Activated naive CD4-positive, alpha-beta T cell treated with Interleukin-2 at 50 U/mL for 16 hours (primary cell): Measurements from ENCODE around the gene KLB.
"Not testable (repeated sequence)": the region's sequence is repeated elsewhere in the genome, so short reads cannot be mapped to it uniquely, and the experiment has no call there.

Experiments used
- DNase-seq: peaks from one replicate; pipeline ENCODE4 v3.0.0-alpha.2; 2020

Gene KLB

DNA sequence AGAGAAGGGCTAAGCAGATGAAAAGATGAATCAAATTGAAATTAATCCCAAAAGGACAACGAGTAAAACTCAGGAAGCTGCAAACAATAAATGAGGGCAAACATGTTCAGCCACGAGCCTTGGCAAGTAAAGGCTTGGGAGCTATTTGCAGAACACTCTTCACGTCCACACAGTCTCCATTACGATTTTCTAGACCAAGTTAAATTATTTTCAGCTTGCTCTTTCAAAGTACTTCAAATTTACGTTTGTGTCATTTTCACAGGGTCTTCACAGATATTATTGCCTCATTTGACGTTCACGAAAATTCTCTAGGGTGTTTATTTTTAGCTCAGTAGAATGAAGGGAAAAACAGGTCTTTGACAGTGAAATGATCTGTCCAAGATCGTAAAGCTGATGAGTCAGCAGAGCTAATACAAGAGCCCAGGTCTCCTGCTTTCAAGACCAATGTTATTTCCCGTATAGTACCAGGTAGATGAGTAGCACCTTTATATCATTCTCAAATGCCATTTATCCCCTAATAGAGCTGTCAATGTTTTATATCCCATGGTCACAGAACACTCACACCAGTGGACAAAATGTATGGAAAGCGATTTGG, 20.9 kb downstream of the KLB start:
- no peak for DNase-seq

DNA sequence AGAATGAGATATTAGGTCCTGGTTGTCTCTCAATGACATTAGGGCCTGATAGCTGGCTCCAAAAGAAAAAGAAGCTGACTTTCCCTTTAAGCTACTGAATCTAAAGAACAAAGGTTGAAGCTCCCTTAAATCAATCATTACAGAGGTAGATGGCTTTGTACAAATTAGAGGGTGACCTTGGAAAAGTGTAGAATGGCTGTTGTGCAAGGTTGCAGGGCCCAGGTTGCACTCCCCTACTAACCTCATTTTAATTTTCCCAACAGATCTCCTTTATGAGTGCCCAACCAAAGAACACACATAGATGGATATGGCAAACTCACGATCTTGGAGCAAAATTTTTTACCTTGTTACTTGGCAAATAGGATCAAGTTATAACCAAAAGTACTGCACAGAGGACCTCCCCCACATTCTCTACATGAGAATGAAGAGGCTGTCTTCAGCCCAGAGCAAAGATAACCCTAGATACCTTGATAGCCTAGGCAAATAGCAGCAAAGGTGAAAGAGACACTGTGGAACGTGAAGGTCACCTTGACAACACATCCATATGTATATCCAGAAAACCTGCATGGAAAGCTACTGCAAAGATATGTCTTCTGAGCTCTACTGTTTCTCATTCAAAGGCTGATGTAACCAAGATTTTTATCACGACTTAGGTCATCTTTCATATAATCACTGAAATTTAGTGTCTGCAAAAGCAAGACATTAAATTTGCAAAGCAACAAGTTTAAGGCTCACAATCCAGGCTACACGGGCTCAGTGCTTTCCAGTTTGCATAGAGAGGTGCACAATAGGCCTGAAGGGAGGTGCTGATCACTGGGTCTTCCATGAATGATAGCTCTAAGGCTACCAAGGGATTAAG, 23.0 kb downstream of the KLB start:
- no peak for DNase-seq

DNA sequence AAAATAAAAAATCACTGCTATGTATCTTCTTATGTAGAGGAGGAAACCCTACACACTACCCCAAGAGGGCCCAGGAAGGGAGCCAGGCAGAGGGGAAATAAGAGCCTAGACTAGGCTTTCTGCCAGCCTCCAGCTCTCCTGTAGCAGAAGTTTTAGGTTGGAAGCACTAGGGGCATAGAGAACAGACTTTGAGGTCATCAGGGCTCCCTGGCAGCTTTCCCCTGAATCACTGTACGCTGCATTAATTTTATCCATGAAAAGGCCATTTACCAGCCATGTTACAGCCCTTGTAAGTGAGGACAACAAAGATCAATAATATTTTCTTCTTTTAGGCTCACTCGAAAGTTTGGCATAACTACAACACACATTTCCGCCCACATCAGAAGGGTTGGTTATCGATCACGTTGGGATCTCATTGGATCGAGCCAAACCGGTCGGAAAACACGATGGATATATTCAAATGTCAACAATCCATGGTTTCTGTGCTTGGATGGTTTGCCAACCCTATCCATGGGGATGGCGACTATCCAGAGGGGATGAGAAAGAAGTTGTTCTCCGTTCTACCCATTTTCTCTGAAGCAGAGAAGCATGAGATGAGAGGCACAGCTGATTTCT, 27.3 kb downstream of the KLB start:
- DNase-seq, result no peak

DNA sequence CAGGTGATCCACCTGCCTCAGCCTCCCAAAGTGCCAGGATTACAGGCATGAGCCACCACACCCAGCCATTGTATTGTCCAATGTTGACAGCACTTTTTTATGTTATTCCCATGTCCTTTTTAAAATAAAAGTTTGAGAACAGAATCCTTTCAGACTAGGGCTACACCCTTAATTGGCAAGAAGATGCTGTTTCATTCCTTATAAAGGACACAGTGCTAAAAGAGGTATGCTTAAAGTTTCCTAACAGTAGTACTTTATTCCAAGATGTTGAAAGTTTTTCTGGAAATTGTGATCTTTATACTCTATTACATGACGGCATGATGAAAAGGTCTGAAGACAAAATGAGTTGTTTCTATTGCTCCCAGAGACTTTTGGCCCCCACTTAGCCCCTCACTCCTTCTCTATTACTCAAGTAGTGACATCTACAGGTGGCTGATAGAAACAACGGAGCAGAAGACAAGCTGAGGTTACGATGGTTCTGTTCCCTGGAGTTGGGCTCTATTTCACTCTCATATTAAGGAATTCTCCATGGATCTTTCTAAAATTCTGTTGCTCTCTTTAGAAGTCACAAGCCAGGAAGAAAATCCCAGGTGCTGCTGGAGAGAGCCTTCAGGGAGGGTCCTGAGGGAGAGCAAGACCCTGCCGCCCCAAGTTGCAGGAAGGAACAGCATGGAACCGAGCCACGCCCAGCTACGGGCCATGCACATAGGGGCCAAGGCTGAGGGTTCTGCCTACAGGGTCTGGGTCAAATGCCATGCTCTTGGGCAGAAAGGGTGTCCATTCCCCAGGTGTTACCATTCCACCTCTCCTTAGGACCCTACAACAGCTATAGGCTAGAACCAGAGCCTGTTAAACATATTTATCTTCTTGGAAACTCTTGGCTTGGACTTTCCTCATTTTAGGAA, 29.2 kb downstream of the KLB start:
- no peak for DNase-seq

DNA sequence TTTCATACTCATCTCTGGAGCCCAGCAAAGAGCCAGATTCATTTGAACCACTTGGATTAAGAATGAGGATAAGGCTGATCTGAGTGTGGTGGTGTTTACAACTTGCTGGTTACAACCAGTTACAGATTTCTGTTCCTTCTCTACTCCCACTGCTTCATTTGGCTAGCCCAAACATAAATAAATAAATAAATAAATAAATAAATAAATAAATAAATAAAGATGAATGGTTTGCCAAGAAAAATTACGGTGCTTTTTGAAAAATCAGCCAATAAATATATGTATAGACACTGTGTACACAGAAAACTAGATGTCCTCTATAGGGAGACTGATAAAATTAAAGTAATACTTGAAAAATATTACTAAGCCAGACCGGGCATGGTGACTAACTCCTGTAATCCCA, 34.9 kb downstream of the KLB start:
- DNase-seq, result no peak

DNA sequence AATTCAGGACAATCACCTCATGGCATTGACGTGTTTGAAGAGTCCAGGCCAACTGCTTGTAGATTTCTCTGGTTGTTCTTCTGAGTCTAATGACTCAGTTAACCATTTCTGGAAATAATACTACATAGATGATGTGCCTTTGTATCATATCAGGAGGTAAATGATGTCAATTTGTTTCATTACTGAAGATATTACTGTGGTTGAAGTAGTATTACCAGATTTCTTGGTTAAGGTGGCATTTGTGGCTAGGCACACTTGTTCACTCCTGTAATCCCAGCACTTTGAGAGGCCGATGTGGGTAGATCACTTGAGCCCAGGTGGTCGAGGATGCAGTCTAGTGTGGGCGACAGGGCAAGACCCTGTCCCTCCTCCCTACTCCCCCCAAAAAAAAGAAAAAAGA, 36.3 kb downstream of the KLB start:
- DNase-seq, result no peak

DNA sequence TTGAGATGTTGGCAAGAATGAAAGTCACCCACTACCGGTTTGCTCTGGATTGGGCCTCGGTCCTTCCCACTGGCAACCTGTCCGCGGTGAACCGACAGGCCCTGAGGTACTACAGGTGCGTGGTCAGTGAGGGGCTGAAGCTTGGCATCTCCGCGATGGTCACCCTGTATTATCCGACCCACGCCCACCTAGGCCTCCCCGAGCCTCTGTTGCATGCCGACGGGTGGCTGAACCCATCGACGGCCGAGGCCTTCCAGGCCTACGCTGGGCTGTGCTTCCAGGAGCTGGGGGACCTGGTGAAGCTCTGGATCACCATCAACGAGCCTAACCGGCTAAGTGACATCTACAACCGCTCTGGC, 39.7 kb downstream of the KLB start:
- DNase-seq, result no peak

DNA sequence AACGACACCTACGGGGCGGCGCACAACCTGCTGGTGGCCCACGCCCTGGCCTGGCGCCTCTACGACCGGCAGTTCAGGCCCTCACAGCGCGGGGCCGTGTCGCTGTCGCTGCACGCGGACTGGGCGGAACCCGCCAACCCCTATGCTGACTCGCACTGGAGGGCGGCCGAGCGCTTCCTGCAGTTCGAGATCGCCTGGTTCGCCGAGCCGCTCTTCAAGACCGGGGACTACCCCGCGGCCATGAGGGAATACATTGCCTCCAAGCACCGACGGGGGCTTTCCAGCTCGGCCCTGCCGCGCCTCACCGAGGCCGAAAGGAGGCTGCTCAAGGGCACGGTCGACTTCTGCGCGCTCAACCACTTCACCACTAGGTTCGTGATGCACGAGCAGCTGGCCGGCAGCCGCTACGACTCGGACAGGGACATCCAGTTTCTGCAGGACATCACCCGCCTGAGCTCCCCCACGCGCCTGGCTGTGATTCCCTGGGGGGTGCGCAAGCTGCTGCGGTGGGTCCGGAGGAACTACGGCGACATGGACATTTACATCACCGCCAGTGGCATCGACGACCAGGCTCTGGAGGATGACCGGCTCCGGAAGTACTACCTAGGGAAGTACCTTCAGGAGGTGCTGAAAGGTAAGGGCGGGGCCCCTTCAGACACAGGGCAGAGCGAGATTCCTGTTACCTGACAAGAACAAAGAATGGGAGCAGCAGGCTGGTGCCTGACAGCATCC, 40.3 kb downstream of the KLB start:
- DNase-seq, result peak; percentile 16

DNA sequence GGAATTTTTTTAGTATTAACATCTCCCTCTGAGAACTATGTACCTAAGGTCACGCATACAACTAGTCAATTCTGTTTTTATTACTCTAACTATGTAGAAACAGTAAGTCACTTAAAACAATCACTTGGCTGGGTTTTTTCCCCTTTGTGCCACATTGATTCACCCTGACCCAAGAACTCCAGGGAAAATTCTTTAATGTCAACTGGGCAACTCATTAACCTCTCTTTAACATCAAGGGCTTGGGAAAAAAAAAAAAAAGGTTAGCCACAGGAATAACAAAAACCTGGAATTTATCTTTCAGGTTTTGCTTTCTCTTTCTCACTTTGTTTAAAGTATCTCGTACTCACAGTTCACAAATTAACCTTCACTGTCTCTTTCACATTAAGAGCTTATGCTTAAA, 43.9 kb downstream of the KLB start:
- DNase-seq, result no peak

DNA sequence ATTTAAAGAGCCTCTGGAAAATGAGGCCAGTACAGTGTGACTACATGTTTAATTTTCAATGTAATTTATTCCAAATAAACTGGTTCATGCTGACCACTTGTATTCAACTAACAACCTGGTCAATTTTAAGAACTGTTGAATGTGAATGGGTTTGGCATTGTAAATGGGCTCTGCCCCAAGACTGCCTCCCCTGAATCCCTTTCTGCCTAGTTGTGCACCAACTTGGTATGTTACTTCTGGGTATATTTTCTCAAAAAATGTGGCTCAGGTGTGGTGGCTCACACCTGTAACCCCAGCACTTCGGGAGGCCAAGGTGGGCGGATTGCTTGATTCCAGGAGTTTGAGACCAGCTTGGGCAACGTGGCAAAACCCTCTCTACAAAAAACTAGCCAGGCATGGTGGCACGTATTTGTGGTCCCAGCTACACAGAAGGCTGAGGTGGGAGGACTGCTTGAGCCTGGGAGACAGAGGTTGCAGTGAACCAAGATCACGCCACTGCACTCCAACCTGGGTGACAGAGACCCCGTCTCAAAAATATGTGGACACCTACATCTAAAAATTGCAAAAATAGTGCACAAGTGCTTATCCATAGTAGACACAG, 44.8 kb downstream of the KLB start:
- DNase-seq, result no peak

DNA sequence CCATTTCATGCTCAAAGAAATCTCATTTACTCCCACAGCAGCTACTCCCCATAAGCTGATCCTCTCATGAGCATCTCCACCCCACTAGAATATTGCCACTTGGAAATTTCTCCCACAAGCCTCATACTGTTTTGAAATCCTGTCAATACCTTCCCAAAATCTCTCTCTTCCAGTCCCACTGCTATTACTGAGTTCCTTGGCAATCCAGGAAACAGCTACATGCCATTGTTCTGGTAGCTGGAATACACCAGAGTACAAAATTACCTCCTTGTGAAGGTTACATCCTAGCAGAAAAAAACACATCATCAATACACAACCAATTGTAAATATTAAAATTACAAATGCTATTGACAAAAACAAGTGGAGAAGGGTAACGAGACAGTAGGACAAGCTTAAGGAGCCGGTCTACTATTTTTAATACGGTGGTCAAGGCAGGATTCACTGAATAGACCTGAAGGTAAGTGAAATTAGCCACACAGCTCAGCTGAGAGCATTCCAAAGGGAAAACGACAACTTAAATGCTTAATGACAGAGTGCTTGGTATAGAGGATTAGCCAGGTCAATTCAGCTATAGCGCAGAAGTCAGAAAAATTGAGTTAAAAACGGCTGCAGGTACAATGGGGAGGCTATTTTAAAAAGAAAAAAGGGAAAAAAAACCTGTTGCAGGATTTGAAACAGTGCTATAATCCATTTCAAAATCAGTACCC, 45.6 kb downstream of the KLB start:
- DNase-seq, result no peak

DNA sequence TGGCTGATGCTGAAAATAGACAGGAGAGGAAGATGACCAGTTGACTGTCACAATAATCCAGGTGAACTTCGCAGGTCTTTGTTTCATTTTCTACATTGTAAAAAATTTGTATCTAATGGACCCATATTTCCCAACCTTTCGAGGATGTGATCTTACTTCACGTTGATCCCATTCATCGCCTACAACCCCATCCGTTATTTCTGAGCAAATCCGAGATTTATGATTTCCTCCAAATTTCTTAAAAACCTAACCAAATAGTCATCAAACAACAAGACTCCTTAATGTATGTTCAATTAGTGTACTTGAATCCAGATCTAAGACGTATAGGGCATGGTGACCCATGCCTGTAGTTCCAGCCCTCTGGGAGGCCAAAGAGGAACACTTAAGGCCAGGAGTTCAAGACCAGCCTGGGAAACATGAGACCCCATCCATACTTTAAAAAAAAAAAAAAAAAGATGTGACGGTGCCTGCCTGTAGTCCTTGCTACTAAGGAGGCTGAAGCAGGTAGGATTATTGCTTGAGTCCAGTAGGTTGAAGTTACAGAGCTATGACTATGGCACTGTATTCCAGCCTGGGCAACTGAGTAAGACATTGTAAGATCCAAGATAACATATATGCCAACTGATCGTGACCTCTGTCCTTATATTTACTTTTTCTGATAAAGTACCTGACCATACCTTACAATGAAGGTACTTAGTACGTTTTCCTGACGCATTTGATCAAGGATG, 46.3 kb downstream of the KLB start:
- no peak for DNase-seq

DNA sequence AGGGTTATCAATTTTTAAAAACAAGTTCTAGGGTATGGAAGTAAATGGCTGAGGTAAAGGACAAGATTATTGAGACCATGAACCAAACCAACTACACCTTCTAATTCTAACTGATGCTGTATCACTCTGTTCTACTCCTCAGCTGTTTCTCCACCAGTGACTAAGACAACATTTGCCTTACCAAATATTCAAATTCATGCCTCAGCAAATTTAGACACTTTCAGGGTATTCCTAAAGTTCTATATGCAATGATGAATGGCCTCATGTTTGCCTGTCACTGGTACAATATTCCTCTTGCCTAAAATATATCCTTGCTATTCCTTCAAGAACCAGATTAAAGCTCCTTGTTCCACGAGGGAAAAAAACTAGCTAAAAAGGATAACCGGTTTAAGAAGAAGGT, 47.0 kb downstream of the KLB start:
- DNase-seq, result no peak

DNA sequence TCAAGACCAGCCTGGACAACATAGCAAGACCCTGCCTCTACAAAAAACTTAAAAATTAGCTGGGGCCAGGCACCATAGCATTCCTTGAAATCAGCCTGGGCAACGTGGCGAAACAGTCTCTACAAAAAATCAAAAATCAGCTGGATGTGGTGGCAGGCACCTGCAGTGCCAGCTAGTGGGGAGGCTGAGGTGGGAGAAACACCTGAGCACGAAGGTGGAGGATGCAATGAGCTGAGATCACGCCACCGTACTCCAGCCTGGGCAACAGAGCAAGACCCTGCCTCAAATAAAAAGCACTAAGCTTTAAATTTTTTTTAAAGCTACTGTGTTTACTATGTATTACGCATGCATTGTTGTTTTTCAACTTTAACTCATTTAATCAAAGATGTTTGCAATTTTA, 48.8 kb downstream of the KLB start:
- DNase-seq, result no peak

DNA sequence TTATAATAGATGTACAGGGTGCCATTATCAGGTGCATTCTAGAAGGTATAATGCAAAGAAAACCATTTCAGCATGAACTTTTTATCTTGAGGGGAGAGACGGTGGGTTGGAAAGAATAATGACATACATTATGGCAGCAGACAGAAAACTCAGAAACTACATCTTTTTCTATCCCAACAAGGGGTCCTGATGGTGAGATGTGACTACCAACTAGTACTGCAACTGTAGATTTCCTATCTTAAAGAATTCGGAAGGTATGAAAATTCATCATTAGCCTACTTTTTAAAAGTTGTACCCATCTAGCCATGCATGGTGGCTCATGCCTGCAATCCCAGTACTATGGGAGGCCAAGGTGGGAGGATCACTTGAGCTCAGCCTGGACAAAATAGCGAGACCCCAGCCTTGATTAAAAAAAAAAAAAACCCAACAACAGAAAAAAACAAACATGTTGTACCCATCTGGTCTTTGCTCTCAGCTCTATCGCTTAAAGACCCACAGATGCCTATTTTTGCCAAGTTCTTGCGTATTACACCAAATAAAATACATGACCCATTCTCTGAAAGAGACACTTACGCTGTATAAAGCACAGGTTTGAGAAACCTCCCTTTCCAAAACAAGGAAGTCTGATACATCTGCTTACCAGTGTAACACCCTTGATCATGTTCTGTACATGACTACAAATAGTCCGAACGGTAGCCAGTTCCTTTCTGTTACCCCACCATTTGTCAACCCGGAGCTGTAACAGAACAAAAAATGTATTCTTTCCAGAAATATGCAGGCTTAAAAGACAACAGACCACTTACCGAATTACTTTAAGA, 50.4 kb downstream of the KLB start:
- DNase-seq, result no peak

DNA sequence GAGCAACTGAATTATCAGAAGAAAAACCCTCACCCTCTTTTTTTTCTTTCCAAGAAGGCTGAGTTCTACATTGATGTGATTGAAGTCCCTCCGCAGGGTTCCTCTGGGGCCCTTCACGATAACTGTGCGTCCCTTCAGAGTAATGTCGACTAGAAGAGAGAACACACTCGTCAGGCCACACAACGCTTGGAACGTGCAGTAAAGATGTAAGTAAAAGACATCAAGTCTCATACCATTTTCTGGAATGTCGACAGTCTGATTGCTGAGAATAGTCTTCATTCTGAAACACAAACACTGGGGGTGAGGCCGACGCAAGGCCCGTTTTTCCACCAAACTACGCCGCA, 51.4 kb downstream of the KLB start:
- DNase-seq, result not testable (repeated sequence)

DNA sequence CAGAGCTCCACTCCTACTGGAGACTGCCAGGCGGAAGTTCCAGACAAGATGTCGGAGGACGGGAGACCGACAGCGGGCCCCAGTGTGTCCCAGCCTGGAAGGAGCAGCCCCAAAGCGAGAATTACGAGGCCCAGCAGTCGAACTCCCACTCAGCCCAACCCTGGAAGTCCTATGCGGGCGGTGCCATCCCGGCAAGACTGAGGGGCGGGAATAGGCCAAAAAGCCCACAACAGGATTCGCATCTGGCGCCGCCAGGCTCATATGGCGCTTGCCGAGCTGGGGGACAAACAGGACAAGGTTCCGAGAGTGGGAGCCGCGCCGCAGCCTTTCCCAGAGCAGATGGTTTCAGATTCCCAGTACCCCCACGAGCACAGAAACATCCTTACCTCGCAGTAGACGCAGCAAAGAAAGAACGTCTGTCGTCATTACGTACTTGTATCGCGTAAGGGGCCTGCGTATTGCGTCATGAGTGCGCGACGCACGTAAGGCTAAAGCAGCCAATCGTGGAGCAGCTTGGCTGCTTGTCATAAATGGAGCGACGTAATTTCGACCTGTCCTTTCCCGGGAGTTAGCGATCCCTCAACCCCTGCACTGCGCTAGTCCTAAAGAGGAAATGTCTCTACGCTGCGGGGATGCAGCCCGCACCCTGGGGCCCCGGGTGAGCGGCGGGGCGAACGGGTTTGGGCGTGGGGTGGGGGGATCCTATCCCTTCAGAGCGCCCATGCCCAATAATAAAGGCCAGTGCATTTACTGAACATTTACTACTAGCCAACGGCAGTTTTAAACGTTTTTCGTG, 52.0 kb downstream of the KLB start, which contains the start of the genes LIAS and RPL9:
Gene LIAS (plus strand): TSS at position 552 of the 796 bp plus-strand sequence. CDS start 62 bp downstream, at position 614.
Gene RPL9 (minus strand): TSS at position 418 of the 796 bp plus-strand sequence. CDS start 483 bp downstream, outside the sequence.
- DNase-seq, result peak; percentile 93

DNA sequence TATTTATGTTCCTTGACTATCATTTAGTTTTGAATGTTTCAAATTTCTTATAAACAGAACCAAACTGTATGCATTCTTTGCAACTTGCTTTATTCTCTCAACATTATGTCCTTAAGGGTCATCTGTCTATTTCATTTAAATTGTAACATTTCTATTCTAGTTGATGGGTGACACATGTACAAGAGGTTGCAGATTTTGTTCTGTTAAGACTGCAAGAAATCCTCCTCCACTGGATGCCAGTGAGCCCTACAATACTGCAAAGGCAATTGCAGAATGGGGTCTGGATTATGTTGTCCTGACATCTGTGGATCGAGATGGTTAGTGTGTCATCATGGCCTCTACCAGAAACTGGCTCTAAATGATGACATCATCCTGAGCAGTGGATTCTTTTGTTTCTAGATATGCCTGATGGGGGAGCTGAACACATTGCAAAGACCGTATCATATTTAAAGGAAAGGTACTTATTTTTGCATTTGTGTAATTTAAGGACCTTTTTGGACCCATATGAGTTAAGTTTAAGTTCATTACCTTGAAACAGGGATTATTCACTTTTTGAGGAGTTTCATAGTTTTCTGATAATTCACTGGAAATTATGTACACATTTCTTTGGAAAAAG, 58.3 kb downstream of the KLB start:
- no peak for DNase-seq
